Measurements from ENCODE around the gene MYLIP.

Gene MYLIP

DNA sequence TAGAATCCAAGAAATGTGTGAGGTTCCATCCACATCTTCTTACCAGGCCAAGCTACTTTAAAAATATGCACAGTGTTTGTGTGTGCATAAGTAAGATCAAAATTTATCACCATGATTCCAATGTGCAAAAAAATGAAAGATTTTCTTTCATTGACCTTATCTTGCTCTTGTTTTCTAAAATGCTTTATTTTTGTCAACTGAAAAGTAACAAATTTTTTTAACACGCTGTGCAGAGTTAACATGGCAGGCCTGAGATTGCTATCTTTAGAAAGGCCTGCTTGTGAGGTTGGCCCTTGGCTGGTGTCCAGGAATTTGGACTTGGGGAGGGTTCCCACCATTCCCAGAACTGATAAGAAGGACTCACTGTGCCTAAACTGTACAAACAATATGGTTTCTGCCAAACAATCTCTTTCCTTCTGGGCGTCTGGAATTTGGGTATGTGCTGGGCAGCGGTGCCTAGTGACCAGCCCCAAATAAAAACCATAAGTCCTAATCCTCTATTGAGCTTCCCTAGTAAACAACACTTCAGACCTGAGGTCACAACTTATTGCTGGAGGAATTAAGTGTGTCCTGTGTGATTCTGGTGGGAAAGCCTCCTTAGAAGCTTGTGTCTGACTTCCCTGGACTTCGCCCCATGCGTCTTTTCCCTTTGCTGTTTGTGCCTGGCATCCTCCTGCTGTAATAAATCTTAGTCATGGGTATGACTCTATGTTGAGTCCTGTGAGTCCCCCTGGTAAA is 19.8 kb upstream of the MYLIP start:
- no peak for DNase-seq

DNA sequence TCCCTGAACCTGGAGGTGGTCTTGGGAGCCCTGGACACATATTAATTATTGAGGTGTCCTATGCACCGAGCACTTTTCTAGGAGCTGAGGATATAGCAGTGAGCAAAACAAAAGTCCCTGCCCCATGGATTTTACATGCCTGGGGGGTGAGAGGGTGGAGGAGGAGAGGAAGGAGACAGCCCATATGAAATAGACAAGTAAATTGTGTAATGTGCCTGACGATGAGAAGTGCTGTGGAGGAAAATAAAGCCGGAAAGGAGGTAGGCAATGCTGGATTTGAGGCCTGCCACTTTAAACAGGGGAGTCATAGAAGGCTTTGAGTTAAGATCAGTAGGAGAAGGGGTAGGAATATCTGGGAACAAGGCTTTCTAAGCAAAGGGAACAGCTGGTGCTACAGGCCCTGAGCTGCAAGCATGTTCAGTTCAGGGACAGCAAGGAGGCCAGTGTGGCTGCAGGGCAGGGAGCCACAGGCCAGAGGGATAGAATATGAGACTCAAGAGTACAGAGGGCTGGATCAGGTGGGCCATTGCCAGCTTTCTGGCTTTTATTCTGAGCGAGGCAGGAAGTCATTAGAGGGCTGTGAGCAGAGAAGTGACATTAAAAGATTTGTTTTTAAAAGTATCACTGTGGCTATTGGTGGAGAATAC is 19.1 kb upstream of the MYLIP start:
- DNase-seq, result no peak

DNA sequence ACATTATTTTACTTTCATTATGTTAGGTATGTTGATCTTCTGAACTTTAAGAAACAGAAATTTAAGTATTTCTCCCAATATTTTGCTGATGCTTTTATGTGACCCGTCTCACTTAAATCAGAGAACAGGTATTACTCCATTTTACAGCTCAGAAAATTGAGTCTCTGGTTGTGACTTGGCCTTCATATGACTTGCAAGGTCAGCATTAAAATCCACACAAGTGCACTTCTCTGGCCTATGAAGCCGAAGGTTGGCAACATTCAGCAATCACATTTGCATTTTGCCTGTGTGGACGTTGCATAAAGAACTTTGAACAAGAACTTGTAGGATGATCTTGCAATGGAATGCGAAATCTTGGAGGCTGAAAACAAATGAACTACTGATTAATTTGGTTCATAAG is 10.1 kb upstream of the MYLIP start:
- no peak for DNase-seq

DNA sequence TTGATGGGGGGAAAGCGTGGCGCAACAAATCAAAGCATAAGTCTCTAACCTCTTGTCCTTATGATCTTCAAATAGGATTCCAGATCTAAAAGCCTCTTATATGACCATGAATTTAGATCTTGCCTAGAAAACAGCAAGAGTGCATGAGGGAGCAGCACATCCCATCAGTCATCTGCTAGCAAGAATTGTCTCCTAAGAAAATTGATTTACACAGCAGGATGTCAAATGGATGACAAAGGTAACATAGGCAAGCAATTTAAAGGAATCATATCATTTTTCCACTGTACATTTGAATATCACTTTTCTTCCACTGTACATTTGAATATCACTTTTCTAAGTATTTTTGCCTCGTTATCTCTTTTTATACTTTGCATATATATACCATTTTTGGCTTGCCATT is 7.5 kb upstream of the MYLIP start:
- no peak for DNase-seq

DNA sequence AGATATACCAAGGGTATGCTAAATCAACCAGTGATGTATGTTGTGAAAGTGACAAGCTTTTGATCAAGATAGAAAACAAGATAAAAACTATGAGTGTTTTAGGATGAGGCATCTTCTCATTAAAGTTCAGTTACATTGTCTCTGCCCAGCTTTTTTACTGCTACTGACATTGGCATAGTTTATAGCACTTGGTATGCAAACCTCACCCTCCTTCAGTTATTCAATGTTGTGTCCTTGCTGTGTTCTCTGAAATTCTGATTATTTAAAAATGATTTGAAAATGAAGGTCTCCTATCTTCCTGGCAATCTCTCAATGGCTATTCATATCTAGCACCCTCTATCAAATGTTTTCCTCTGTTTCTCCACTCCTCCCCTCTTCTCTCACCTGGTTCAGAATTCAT is 6.7 kb upstream of the MYLIP start:
- no peak for DNase-seq

DNA sequence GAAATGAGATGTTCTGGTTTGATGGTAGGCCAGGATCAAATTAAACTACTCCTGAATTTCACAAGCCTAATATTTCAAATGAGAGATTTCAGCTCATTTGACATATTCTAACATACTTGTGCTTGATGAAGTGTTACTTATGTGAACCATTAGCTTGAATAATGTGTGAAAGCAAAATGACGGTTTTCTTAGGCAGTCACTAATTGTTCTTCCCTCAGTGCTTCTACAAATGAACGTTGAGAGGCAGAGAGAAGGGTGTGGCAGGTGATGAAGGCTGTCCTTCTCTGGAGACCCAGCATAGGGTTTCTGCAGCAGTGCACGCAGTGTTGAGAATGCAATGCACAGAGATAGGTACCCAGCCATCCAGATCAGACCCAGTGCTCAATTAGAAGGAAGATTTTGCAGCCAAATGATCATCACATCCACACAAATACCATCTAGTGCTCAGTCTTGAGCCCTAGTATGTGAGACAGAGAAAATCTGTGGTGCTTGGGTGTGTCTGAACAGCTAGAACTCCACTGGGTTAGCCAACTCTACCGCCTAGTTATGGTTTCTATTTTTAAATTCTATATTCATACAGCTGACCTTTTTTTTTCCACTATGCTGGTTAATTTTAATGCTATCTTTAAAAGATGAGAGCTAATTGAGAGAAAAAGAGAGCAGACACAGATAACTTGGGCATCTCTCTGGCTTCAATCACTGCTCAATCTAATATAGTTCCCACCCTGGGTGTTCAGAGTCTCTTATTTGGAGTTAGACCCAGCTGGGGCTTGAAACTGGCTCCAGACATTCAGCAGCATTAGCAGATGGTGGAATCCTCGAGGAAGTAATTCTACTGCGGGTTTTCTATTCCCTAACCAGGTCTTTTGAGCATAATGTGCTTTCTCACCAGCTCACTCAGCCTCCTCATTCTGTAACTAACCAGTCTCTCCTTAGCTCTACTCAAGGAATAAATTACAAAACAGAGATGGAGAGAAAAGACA is 4.4 kb upstream of the MYLIP start:
- DNase-seq, result no peak

DNA sequence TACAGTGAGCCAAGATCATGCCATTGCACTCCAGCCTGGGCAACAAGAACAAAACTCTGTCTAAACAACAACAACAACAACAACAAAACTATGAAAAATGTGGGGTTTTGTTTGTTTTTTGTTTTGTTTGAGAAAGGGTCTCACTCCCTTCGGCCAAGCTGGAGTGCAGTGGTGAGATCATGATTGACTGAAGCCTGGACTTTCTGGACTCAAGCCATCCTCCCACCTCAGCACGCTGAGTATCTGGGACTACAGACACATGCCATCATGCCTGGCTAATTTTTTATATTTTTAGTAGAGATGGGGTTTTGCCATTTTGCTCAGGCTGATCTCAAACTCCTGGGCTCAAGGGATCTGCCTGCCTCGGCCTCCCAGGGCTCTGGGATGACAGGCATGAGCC is 2.8 kb upstream of the MYLIP start:
- no peak for DNase-seq

DNA sequence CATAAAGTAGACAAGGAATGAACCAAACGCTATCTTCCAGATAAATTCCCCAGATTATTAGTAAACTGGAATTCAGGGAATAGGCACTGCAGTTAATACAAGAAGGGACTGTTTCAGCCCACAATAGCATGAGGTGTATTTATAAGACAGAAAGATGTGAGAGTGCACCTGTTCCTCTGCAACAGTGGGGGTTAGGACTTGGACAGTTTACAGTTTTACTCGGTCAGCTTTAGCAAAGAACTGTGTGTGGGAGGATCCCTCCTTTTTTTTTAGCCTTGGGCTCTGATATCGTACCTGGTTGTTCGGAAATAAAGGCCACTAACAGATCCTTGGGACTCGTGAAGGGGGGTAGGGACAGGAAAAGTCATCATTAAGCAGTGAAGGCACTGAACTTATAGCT is 2.0 kb upstream of the MYLIP start:
- DNase-seq, result no peak

DNA sequence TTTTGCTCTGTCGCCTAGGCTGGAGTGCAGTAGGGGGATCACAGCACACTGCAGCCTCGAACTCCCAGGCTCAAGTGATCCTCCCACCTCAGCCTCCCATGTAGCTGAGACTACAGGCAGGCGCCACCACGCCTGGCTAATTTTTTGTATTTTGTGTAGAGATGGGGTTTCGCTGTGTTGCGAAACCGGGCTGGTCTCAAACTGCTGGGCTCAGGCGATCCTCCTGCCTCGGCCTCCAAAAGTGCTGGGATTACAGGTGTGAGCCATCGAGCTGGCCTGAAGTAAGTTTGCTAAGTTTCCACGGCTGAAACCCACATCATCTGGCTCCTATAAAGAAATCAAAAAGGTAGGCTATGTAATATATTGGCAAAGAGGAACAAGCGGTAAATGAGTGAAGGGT is 1.4 kb upstream of the MYLIP start:
- no peak for DNase-seq

DNA sequence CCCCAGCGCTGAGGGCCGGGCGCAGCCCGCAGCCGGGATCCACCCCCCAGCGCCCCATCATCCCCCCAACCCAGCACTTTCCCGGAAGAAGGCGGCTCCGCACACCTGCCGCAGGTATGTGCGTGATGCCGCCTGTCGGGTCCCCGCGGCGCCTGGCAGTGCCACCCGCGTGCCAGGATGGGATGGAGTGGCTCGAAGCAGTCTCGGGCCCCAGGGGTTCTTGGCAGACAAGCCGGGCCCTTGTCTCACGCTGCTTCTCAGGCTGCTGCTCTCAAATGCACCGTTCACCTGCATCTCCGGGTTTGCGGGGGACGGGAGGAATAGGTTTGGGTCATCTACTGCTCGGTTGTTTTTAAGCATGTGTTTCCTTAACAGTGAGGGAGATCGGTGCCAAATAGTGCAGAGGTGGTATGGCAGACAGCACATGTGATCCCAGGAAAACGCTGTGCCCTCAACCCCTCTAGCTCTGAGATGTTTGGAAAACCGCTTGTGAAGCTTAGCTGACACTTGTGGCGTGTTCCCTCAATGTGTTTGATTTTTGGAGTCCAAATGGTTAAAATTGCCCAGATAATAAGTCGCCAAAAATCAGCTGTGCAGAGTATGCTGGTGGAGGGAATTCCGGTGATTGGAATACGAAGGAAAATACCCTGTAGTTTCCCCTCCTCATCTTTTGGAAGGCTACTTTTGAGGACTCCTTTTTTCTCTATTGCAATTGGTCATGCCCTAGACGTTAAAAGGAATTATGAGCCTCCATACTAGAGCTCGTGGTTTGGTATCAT is 926 bp downstream of the MYLIP start:
- no peak for DNase-seq

DNA sequence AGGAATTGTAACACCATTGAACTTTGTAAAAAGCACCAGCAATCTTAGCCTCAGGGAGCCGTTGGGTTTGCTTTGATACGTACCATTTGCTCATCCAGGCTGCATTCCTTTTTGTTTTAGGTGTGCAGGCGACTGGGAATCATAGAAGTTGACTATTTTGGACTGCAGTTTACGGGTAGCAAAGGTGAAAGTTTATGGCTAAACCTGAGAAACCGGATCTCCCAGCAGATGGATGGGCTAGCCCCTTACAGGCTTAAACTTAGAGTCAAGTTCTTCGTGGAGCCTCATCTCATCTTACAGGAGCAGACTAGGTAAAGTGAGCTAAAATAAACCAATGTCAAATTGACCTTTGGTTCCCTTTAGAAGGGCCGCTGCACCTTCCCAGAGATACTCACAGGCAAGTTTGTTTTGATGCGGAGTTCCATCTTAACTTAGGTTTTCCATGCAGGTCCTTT is 1.6 kb downstream of the MYLIP start:
- no peak for DNase-seq

DNA sequence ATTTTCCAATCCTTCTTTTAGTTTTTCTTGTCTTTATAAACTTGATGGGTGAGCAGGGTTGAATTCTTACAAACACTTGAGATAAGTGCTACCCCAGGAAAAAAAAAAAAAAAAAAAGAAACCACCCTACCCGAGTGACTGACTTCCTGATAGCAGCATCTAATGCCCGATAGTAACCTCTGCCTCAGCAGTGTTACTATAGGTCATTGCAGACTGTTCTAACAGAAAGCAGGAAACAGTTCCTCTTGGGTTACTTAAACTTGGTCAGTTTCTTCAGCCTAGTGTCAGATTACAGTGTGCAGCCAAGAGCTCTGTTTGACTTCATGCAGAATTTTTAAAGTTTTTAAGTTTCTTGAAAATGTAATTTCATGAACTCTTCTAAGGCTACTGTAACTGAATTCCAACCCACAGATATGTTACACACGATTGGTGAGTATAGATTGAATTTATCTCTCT is 2.1 kb downstream of the MYLIP start:
- peak; percentile 35 for DNase-seq

DNA sequence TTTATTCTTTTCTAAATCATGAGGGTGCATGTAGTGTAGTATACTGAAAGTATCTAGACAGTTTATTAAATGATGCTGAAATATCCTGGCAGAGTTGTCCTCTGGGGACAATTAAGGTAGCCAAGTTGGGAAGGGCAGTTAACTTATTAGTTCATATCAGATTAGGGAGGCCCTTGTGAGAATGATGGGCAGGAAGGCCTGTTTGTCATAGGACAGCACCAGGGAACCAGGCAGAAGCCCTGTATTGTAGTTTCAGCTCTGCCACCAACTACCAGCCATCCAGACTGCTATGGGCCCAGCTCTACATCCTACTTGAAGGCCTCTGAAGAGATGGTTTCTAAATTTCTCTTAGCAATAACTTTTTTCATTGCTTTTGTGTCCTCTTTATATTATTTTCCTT is 4.0 kb downstream of the MYLIP start:
- no peak for DNase-seq

DNA sequence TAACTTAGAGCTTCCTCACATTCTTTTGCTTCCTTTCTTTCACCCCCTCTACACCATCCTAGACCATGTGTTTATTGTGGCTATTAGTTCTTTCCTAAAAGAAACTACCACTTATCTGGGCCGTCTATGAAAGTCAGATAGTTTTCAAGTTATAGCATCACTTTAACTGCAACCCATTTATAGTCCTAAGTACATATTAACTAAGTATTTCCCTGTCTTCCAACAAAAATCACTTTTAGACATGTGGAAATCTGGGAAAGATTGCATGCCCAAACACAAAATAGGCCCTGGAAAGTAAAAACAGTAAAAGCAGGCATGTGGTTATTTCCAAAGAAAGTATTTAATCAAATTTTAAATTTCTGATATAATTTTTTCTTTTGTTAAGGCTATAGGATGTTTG is 5.5 kb downstream of the MYLIP start:
- no peak for DNase-seq

DNA sequence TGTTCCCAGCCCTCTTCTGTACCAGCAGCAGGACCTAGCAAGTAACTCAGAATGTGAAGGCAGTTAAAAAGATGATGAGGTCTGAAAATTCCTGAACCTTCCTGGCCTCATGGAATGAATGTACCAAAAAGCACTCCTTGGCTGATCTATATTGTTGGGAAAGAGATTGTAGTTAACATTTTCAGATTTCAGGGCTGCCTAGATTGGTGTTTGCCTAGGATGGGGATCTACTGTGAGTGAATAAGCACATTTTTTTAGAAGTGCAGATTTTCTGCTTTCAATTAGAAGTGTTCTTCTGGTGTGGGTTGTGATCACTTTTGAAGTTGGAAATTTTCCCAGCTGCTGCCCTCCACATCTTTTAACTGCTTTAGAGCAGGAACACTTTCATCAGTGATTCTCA is 6.2 kb downstream of the MYLIP start:
- DNase-seq, result no peak

DNA sequence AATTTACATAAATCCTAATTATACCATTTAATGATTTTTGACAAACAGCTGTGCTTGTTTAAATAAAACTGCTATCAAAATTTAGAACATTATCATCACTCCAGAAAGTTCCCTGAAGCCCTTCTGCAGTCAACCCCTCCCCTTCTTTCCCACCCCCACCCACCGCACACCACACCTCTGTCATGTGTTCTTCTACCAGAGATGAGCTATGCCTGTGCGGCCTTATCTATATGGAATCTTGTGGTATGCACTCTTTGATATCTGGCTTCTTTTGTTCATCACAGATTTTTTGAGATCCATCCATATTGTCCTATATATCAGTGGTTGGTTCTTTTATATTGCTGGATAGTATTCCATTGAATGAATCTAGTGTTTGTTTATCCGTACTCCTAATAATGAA is 7.2 kb downstream of the MYLIP start:
- DNase-seq, result no peak

DNA sequence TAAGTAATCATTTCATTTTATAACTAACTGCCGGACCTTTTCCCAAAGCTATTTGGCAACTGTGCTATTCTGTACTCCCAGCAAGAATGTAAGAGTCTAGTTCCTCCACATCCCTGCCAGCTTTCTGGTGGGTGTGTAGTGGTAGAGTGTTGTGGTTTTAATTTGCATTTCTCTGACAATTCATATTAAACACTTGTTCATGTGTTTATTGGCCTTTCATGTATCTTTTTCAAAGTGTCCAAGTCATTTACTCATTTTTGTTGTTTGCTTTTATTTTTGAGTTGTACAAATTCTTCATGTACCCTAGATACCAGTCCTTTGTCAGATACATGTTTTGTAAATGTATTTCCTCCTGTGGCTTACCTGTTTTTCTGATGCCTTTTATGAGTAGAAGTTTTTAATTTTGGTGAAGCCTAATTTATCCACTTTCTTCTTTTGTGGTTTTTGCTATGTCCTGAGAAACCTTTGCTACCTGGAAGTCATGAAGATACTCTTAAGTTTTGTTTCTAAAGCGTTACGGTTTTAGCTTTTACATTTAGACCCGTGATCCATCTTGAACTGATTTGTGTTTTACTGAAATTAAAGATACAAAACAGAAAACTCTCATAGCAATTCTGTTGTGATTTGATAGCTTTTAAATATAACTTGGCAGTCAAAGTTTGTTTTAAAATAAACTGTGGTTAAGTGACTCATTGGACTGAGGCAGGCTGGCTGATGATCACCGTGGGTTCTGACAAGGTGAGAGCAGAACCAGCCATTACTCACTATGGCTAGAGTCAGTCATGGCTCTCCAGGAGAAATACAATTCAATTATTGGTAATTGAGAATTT is 8.0 kb downstream of the MYLIP start:
- DNase-seq, result peak; percentile 59

DNA sequence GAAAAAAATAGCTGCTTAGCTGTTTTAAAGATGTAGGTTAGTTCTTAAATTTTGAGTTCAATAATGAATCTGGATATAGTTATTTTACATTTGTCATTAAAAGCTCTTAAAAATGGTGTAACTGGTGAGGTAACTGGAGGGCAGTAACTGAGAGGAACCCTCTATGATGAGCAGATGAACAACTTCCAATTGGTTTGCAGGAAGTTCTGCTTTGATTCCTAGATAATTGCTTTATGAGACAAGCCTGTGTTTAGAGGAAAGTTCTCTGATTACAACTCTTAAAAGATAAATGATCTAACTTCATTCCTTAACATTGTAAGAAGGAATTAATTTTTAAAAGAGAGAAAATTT is 8.5 kb downstream of the MYLIP start:
- no peak for DNase-seq

DNA sequence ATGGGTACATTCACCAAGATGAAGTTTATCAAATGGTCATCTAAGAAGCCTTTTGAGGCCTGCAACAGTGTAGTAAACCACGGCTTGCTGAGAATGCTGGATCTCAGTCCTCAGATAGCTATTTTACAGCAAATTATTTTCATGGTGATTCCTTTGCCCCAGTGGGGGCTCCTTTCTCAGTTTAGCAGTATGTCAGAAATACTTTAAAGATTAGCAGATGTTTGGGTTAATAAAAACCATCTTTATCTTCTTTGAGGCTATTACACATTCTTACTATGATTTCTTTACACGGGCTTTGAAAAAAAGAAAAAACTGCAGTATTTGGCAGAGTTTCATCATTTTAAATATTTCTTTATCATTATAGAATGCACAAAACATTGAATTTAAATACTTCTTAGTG is 10.7 kb downstream of the MYLIP start:
- no peak for DNase-seq

DNA sequence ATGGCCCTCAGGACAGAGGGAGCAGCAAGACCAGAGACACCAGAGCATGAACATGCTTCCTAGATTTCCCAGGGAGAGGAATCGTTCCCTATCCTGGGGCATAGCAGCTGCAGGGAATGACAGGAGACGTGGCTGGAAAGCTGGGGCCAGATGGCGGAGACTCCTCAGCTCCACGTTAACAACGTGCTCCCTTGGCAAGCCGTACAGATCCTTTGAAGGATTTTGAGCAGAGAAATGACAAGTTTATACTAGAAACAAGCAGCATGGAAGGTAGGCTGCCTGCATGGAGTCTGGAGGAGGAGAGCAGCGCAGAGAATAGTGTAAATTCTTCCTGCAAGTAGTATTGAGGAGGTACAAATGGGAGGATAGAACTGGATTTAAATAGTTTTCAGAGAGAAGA is 11.7 kb downstream of the MYLIP start:
- no peak for DNase-seq

DNA sequence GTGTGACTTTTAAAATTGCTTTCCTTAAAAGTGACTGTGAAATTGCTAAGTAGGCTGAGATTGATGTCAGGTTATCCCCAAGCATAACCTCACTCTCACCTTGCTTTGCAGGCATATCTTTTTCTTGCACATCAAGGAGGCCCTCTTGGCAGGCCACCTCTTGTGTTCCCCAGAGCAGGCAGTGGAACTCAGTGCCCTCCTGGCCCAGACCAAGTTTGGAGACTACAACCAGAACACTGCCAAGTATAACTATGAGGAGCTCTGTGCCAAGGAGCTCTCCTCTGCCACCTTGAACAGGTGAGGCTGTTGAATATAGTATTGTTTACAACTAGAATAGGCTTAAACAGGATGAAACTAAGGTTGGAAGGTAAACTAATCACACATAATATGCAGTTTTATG is 12.6 kb downstream of the MYLIP start:
- DNase-seq, result no peak

DNA sequence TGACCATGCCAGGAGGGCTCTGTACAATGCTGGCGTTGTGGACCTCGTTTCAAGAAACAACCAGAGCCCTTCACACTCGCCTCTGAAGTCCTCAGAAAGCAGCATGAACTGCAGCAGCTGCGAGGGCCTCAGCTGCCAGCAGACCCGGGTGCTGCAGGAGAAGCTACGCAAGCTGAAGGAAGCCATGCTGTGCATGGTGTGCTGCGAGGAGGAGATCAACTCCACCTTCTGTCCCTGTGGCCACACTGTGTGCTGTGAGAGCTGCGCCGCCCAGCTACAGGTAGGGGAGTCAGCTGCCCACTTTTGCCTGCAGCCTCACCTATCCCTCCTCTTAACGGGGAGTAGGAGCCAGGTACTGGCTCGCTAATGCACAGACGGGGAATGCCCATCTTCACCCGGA is 16.2 kb downstream of the MYLIP start:
- no peak for DNase-seq
